H1 (cell line): ENCODE results near the gene PDE9A. TPM values are rescaled to one million over a fixed set of nuclear protein-coding genes. Genes with fewer than 3 reads are reported as not detected.

Source experiments
- CTCF ChIA-PET: fragments of 300-600 bp; sonication (Branson Sonifier 250); formaldehyde crosslinking; loops from one replicate; lab custom pipeline; 2021; ENCODE audit not compliant: partially characterized antibody; lab: Charles Lee
- POLR2A ChIA-PET: fragments of 300-600 bp; sonication (Branson Sonifier 250); formaldehyde crosslinking; loops from one replicate; lab custom pipeline; 2021; ENCODE audit warnings: inconsistent platforms; ENCODE audit not compliant: partially characterized antibody; lab: Charles Lee
- DNase-seq, 2 experiments: peaks; one replicate each; pipeline versions ENCODE4 v3.0.0 to v3.0.0-alpha.2; 2010 to 2022; ENCODE audit warnings: low spot score in 2 of 2, low read depth in 1 of 2, mixed read lengths in 1 of 2
- FAIRE-seq: peaks from 2 replicates; lab custom pipeline; 2011; peaks lifted over from hg19 to GRCh38; lab: Jason Lieb, UNC
- H2AFZ ChIP-seq: 2 replicates; pipeline ENCODE4 v1.8.1; 2012; ENCODE audit warnings: low read length, inconsistent platforms
- H2AK5ac ChIP-seq: 2 replicates; pipeline ENCODE4 v1.6.1; 2013; ENCODE audit warnings: low read depth, low read length
- H2BK120ac ChIP-seq: replicated peaks from 2 replicates; pipeline ENCODE3; 2013; ENCODE audit warnings: low read depth, low read length, inconsistent platforms
- H2BK12ac ChIP-seq: 2 replicates; pipeline ENCODE4 v1.6.1; 2013; ENCODE audit warnings: low read depth, low read length
- H2BK15ac ChIP-seq: 2 replicates; pipeline ENCODE4 v1.6.1; 2013; ENCODE audit warnings: low read length
- H2BK20ac ChIP-seq: 2 replicates; pipeline ENCODE4 v1.6.1; 2013; ENCODE audit warnings: low read length
- H2BK5ac ChIP-seq: 2 replicates; pipeline ENCODE4 v1.6.1; 2013; ENCODE audit warnings: low read depth, low read length
- H3K14ac ChIP-seq: 2 replicates; pipeline ENCODE4 v1.6.1; 2013; ENCODE audit warnings: inconsistent platforms; ENCODE audit not compliant: insufficient read length
- H3K18ac ChIP-seq: 2 replicates; pipeline ENCODE4 v1.6.1; 2013; ENCODE audit warnings: low read length; ENCODE audit errors: extremely low read depth
- H3K23ac ChIP-seq: 2 replicates; pipeline ENCODE4 v1.6.1; 2013; ENCODE audit warnings: inconsistent platforms; ENCODE audit not compliant: insufficient read length
- H3K23me2 ChIP-seq: 2 replicates; pipeline ENCODE4 v1.6.1; 2013; ENCODE audit warnings: low read depth, low read length
- H3K27ac ChIP-seq: 2 replicates; pipeline ENCODE4 v1.6.1; 2011; ENCODE audit warnings: low read depth, low read length, inconsistent platforms
- H3K27me3 ChIP-seq, 4 experiments: replicated peaks in 1 of 4; 1 replicate in 1 of 4; 2 replicates in 3 of 4; pipeline versions ENCODE4 v1.6.1 to v1.8.1; 2011 to 2013; ENCODE audit warnings: low read length in 3 of 4, mild to moderate bottlenecking in 3 of 4, inconsistent platforms in 2 of 4, mixed read lengths in 2 of 4, moderate library complexity in 1 of 4; ENCODE audit not compliant: control insufficient read depth in 3 of 4, insufficient read depth in 3 of 4; ENCODE audit errors: extremely low read depth in 1 of 4
- H3K36me3 ChIP-seq, 4 experiments: 2 replicates each; pipeline versions ENCODE4 v1.6.1 to v1.8.1; 2011 to 2013; ENCODE audit warnings: mild to moderate bottlenecking in 4 of 4, low read length in 3 of 4, moderate library complexity in 2 of 4, control low read depth in 1 of 4, inconsistent platforms in 1 of 4; ENCODE audit not compliant: insufficient read depth in 4 of 4, control insufficient read depth in 2 of 4
- H3K4ac ChIP-seq: replicated peaks from 2 replicates; pipeline ENCODE3; 2013; ENCODE audit warnings: low read length, low read depth, mixed read lengths, inconsistent platforms; ENCODE audit not compliant: insufficient read length
- H3K4me1 ChIP-seq, 4 experiments: replicated peaks in 1 of 4; 1 replicate in 1 of 4; 2 replicates in 3 of 4; pipeline versions ENCODE4 v1.6.1 to v1.8.1; 2011 to 2013; ENCODE audit warnings: low read length in 3 of 4, inconsistent platforms in 2 of 4, mixed read lengths in 1 of 4; ENCODE audit not compliant: insufficient read depth in 4 of 4, control insufficient read depth in 3 of 4
- H3K4me2 ChIP-seq, 2 experiments: 2 replicates each; pipeline versions ENCODE4 v1.6.1 to v1.8.1; 2011 to 2013; ENCODE audit warnings: low read depth in 2 of 2, low read length in 2 of 2, control low read depth in 1 of 2, inconsistent platforms in 1 of 2, mild to moderate bottlenecking in 1 of 2; ENCODE audit not compliant: insufficient read depth in 1 of 2
- H3K4me3 ChIP-seq, 4 experiments: fragments of 200-600, 300-600 bp in 1 of 4; sonication (generic), shearing (Covaris generic), sonication (Bioruptor Twin) in 1 of 4; 2 replicates each; pipeline versions ENCODE4 v1.5.1 to v1.8.1; 2011 to 2016; ENCODE audit warnings: low read length in 4 of 4, low read depth in 3 of 4, control low read depth in 2 of 4, inconsistent platforms in 2 of 4, mild to moderate bottlenecking in 2 of 4, mixed read lengths in 1 of 4, moderate library complexity in 1 of 4; ENCODE audit not compliant: insufficient read depth in 2 of 4; ENCODE audit errors: extremely low read depth in 1 of 4
- H3K56ac ChIP-seq: replicated peaks from 2 replicates; pipeline ENCODE3; 2013; ENCODE audit warnings: low read depth, mild to moderate bottlenecking, mixed read lengths, low read length, inconsistent platforms; ENCODE audit not compliant: insufficient read length
- H3K79me1 ChIP-seq: 2 replicates; pipeline ENCODE4 v1.6.1; 2013; ENCODE audit warnings: low read depth, low read length, control low read depth
- H3K79me2 ChIP-seq, 2 experiments: 2 replicates each; pipeline versions ENCODE4 v1.6.1 to v1.8.1; 2012 to 2013; ENCODE audit warnings: low read length in 2 of 2, mild to moderate bottlenecking in 2 of 2, inconsistent platforms in 1 of 2; ENCODE audit not compliant: insufficient read depth in 2 of 2, control insufficient read depth in 1 of 2
- H3K9ac ChIP-seq, 4 experiments: replicated peaks in 1 of 4; 1 replicate in 1 of 4; 2 replicates in 3 of 4; pipeline versions ENCODE4 v1.6.1 to v1.8.1; 2011 to 2013; ENCODE audit warnings: low read depth in 3 of 4, low read length in 3 of 4, control low read depth in 2 of 4, mild to moderate bottlenecking in 2 of 4, moderate library complexity in 2 of 4, inconsistent platforms in 1 of 4; ENCODE audit errors: extremely low read depth in 1 of 4
- H3K9me3 ChIP-seq, 2 experiments: 2 replicates each; pipeline versions ENCODE4 v1.6.1 to v1.8.1; 2012 to 2013; ENCODE audit warnings: mild to moderate bottlenecking in 2 of 2, moderate library complexity in 2 of 2, control low read depth in 1 of 2, inconsistent platforms in 1 of 2, low read depth in 1 of 2, low read length in 1 of 2, mixed read lengths in 1 of 2; ENCODE audit not compliant: insufficient read depth in 2 of 2
- H4K20me1 ChIP-seq, 2 experiments: replicated peaks in 1 of 2; 2 replicates each; pipeline versions ENCODE3 to v1.8.1; 2011 to 2013; ENCODE audit warnings: inconsistent platforms in 2 of 2, low read length in 2 of 2, mild to moderate bottlenecking in 1 of 2; ENCODE audit not compliant: insufficient read depth in 2 of 2, control insufficient read depth in 1 of 2
- H4K5ac ChIP-seq: 2 replicates; pipeline ENCODE4 v1.6.1; 2013; ENCODE audit warnings: low read length, low read depth, mixed read lengths, inconsistent platforms; ENCODE audit not compliant: insufficient read length
- H4K8ac ChIP-seq: 2 replicates; pipeline ENCODE4 v1.8.0; 2013; ENCODE audit warnings: mild to moderate bottlenecking, moderate library complexity, low read length, inconsistent platforms; ENCODE audit not compliant: insufficient read depth; ENCODE audit errors: extremely low read depth
- H4K91ac ChIP-seq: replicated peaks from 2 replicates; pipeline ENCODE3; 2013; ENCODE audit warnings: low read length, mixed read lengths, inconsistent platforms; ENCODE audit not compliant: insufficient read length
- WGBS, 2 experiments: shearing (Covaris generic) in 1 of 2; methylation state at CpG; one replicate each; pipeline versions ENCODE4 v1.1.6 to v1.1.7; 2013 to 2015; ENCODE audit warnings: low lambda C conversion rate in 2 of 2, mixed read lengths in 2 of 2, inconsistent platforms in 1 of 2, low coverage in 1 of 2, missing lambda C conversion rate in 1 of 2; ENCODE audit not compliant: insufficient replicate concordance in 2 of 2, insufficient coverage in 1 of 2, insufficient read length in 1 of 2; ENCODE audit errors: extremely low coverage in 1 of 2, missing lambda C conversion rate in 1 of 2; 5-methylcytosine and 5-hydroxymethylcytosine counted together
- polyA plus RNA-seq, 7 experiments: library from polyadenylated mRNA; depleted of rRNA in 3 of 7; stranded (reverse) in 5 of 7; unstranded in 2 of 7; fragments of >200 nt in 5 of 7; fragments of 200-250 nt in 2 of 7; gene quantifications; 1 replicate in 5 of 7; 2 replicates in 1 of 7; 4 replicates in 1 of 7; pipeline versions ENCODE4 v1.2.1 to v1.2.3, GENCODE V29; 2011 to 2013; ENCODE audit warnings: missing spikeins in 2 of 7, mixed read lengths in 2 of 7
- total RNA-seq: library from RNA; stranded (reverse); fragmentation: NEBNext Ultra II Directional; extraction: Animal tissue kit (Norgen Biotek cat#: 25700); gene quantifications from 2 replicates; pipeline ENCODE4 v1.2.1, GENCODE V29; 2021
- TF ChIP-seq, protein P1 (sequence below): IDR thresholded peaks from 2 replicates; pipeline ENCODE4 v1.6.1; 2011; ENCODE audit warnings: low read depth, mild to moderate bottlenecking, low read length; ENCODE audit not compliant: insufficient read depth

Gene PDE9A
- total and polyA plus RNA-seq, 2 of the 8 experiments (the other 6 are each of a cell fraction or from before 2014, with no cell fraction given): 39.2 to 45.9 TPM

DNA sequence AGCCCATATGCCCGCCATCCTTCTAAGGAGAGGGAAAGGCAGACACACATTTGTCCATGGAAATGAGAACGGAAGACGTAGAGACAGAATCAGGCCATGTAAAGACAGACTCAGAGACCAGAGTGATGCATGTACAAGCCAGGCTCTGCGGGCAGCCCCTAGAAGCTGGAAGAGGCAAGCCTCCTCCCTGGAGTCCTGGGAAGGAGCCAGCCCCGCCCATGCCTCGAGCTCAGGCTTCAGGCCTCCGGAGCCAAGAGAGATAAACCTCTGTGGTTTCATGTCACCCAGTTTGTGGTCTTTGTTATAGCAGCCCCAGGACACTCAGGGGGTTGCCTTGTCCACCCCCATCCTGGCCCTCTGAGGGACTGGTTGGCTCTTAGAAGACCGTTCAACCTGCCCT lies 11.6 kb downstream of the PDE9A start:
- H2AK5ac ChIP-seq: no peak overlapping the region
- peaks cover 0 to 44% of the 10 kb centered on the region in 2 experiments; a peak in 3 of 4 replicates for H3K79me2 ChIP-seq
- no peak overlapping the region for H2BK20ac ChIP-seq
- H3K23me2 ChIP-seq: peaks cover 13% of the 10 kb centered on the region; the same call in 1 of the 2 replicates
- no peak overlapping the region for H4K8ac ChIP-seq
- POLR2A ChIA-PET: interaction anchor here (0.7 to 1.3 kb wide), 3 partner anchors 8 to 13 kb away, joined by 3 to 5 read pairs (median 3); no protein-coding TSS in a partner anchor
- H4K91ac ChIP-seq: no peak overlapping the region
- H3K36me3 ChIP-seq: peaks cover 5 to 14% (median 11%) of the 10 kb centered on the region in 4 experiments; a peak in 6 of 8 replicates
- peaks cover 0 to 33% (median 14%) of the 10 kb centered on the region in 4 experiments; a peak in 5 of 7 replicates for H3K4me1 ChIP-seq
- FAIRE-seq: no peak
- H2BK12ac ChIP-seq: no peak overlapping the region
- H2AFZ ChIP-seq: no peak overlapping the region
- H3K4me3 ChIP-seq: no peak overlapping the region
- no peak overlapping the region for H2BK15ac ChIP-seq
- no peaks in the 10 kb centered on the region; a peak in 1 of 7 replicates for H3K27me3 ChIP-seq
- H3K27ac ChIP-seq: no peak overlapping the region
- no peak overlapping the region for H3K4ac ChIP-seq
- no peak for DNase-seq
- H3K18ac ChIP-seq: no peak overlapping the region
- H4K20me1 ChIP-seq: peaks cover 22 to 60% of the 10 kb centered on the region in 2 experiments
- no peak overlapping the region for H3K56ac ChIP-seq
- no peak overlapping the region for H3K4me2 ChIP-seq
- H3K79me1 ChIP-seq: peaks cover 29% of the 10 kb centered on the region
- no peak overlapping the region for H2BK5ac ChIP-seq
- CTCF ChIA-PET: interaction anchor here (0.8 to 2.0 kb wide), 4 partner anchors 10 to 27 kb away, joined by 3 to 16 read pairs (median 4); no protein-coding TSS in a partner anchor
- 91% methylated on average over 8 of the region's 8 CpGs; no CpG with 5 or more reads in 1 of the 2 experiments for WGBS, 2 experiments
- H3K14ac ChIP-seq: no peak overlapping the region
- H3K23ac ChIP-seq: no peak overlapping the region
- H2BK120ac ChIP-seq: no peak overlapping the region
- peaks cover 0 to 3% of the 10 kb centered on the region in 2 experiments; a peak in 1 of 4 replicates for H3K9me3 ChIP-seq
- no peak overlapping the region for H4K5ac ChIP-seq
- H3K9ac ChIP-seq: no peak overlapping the region
- TF ChIP-seq, protein P1, sequence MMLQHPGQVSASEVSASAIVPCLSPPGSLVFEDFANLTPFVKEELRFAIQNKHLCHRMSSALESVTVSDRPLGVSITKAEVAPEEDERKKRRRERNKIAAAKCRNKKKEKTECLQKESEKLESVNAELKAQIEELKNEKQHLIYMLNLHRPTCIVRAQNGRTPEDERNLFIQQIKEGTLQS: no peak
